ENCODE results near the gene RNF213.
"Not testable (repeated sequence)": the region's sequence is repeated elsewhere in the genome, so short reads cannot be mapped to it uniquely, and the experiment has no call there.

Gene RNF213

DNA sequence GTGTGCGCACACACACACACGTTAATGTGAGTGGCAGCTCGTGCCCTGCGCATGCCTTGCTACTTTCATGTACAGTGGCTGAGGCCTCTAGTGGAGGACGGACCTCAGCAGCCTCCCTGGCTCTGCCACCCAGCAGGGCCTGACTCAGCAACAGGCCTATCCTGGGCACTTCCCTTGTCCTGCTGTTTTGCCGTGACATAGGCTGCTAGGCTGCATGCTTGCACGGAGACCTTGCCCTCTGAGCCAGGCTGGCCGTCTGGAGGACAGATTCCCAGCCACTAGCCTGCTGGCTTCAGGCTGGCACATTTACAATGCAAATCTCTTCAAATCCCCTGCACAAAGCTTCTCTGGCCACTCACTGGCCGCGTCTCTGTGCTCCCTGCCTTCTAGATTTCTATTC is 9.5 kb downstream of the RNF213 start:
- DNase-seq (ENCODE audit: low read depth in 2 of 2), result no peak

DNA sequence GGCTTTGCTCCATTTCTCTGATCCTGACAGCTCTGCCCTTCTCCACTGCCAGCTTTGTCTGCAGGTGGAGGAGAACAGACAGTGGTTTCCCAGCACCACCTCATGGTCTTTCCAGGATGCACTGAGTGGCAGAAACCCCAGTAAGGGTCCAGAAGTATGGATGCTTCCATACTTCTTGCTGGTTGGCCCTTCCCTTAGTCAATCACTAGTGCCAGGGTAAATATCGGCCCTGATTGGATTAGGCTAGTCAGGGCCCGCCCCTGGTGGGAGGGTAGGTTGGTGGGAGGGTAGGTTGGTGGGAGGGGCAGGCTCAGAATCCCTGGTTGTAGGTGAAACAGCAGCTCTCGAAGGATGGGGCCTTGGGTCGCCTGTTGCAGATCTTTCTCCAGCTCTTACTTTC is 10.2 kb downstream of the RNF213 start:
- no peak for DNase-seq (ENCODE audit: low read depth in 2 of 2)

DNA sequence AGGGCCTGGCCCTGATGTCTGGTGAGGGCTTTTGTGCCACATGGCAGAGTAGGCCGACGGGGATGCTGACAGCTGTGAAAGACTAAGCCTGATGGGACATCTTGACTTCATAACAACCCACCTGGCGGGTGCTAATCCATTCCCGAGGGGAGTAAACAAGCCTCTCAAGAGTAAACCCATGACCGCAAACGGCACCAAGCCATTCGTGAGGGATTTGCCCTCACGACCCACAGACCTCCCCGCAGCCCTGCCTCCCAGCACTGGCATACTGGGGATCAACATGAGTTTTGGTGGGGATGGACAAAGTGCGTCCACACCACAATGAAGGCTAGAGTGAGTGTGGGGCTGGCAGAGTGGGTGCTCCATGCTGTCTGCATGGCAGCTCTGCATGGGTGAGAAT is 11.7 kb downstream of the RNF213 start:
- no peak for DNase-seq (ENCODE audit: low read depth in 2 of 2)

DNA sequence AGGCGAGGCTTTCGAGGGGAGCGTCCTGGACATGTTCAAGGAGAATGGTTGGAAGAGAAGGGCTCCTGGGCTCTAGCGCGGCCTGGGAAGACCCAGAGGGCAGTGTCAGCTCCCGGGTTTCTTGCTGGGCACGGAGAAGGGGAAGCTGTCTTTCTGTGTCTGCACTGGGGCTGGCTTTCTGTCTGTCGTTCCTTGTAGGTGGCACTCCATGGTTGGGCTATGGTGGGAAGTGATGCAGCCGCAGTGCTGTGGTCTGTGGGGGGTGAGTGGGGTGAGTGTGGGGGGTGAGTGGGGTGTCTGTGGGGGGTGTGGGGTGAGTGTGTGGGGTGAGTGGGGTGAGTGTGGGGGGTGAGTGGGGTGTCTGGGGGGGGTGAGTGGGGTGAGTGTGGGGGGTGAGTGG is 13.7 kb downstream of the RNF213 start:
- no peak for DNase-seq (ENCODE audit: low read depth in 2 of 2)

DNA sequence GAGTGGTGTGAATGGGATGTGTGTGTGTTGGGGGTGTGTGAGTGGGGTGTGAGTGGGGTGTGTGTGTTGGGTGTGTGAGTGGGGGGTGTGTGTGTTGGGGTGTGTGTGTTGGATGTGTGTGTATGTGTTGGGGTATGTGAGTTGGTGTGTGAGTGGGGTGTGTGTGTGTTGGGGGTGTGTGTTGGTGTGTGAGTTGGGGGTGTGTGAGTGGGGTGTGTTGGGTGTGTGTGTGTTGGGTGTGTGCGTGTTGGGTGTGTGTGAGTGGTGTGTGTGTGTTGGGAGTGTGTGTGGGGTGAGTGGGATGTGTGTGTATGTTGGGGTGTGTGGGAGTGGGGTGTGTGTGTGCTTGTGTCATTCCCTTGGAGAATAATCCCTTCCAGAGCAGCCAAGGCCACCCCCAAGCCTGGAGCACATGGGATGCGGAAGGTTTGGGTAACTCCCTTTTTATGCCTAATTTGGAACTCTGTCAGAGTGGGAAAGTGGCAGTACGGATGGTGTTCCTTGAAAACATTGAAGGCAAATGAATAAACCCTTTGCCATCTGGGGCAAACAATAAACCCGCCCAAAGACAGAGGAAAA is 14.3 kb downstream of the RNF213 start:
- no peak for DNase-seq (ENCODE audit: low read depth in 2 of 2)

DNA sequence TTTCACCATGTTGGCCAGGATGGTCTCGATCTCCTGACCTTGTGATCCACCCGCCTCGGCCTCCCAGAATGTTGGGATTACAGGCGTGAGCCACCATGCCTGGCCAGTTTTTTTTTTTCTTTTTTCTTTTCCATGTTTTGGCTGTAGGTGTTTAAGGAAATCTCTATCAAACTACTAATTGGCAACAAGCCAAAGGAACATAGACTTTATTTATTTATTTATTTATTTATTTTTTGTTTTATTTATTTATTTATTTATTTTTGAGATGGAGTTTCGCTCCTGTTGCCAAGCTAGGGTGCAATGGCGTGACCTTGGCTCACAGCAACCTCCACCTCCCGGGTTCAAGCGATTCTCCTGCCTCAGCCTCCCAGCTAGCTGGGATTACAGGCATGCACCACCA is 15.2 kb downstream of the RNF213 start:
- DNase-seq (ENCODE audit: low read depth in 2 of 2), result not testable (repeated sequence)

DNA sequence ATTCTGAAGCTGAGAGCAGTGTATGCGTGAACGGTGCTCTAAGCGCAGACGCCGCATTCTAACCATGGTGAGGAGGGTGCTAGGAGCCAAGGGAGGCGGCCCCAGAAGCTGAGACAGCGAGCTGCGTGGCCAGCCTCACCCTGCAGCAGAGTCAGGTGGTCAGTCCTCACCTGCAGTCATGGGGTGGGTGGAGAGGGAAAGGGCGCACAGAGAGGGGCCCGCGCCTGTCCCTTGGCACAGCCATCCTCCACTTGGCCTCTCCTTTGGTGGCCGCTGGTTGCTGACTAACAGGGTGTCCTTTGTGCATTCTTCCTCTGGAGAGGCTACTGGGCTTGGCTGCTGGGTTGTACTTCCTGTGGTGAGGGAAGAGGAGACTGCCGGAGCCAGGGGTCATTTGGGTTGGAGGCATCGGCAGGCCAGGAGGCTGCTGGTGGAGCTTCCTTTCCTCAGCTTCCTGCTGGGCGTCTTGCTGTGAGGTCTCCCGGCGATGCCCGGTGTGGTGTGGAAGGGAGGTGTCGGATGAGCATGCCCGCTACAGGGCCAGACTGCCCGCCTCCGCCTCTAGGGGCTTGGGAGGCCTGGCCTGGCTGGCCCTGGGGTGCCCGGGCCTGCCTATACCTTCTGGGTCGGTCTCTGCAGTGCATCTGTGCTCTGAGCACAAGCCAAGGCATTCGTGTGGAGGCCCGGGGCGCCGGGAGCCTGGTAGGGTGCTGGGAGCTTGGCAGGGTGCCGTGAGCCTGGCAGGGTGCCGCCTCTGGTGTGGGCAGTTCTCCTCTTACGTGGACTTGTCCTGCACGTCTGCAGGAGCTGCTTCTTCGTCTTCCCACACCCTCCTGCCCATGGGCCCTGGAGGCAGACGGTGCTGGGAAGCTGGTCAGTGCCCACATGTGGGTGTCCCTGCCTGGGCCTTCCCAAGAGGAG is 17.4 kb downstream of the RNF213 start:
- DNase-seq (ENCODE audit: low read depth in 2 of 2), result no peak

DNA sequence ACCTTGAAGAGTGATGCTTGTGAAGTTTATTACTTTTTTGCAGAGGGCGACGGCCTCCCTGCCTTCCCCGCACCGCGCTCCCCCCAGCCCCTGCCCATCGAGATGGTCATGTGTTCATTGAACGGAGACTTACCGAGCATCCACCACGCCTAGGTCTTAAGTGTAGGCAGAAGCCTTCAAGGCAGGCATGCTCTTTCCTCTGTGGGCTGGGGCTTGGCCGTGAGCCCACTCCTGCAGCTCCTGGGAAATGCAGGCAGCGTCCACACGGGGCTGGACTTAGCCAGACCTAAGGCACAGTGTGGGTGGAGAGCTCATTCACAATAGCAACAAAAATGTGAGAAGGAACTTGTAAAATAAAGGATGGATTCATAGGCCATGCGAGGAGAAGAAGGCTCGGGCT is 19.2 kb downstream of the RNF213 start:
- no peak for DNase-seq (ENCODE audit: low read depth in 2 of 2)

DNA sequence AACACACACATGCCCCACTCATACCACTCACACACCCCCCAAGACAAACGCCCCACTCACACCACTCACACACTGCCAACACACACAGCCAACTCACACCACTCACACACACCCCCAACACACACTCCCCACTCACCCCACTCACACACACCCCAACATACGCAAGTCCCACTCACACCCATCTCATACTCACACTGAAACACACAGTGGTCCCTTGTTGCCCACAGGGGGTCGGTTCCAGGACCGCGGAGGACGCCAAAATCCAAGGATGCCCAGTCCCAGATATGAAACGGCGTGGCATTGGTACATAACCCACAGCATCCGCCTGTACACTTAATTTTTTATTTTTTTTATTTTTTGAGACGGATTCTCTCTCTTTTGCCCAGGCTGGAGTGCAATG is 20.9 kb downstream of the RNF213 start:
- DNase-seq (ENCODE audit: low read depth in 2 of 2), result no peak

DNA sequence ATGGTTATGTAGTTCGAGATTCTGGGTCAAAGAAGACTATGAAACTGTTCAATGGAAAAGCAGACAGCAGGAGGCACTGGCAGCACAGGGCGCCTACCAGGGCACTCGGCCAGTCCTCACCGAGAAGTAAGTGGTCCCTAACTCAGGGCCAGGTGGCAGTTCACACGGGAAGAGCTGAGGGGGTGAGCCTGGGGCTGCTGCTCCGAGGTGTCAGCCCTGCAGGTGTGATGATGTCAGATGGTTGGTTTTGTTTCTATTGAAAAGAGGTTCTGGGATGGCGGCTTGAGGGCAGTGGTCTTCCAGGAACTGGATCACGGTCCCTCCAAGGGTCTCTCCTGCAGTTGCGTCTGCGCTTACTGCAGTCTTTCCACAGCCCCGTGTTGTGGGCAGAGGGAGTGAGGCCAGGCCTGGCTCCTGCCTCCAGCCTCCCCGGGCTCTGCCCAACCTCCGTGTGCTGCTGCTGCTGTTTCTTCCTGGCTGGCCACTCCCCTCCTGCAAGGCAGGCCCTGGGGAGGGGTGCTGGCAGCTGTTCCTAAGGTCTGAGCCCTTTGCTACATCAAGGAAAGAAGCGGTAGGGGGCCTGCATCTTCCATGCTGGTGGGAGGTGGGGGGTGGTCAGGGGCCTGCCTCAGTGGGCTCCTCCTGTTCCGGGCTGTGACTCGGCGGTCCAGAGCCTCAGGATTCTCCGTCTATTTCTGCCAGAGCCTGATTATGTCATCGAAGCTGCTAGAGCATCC is 22.6 kb downstream of the RNF213 start:
- DNase-seq (ENCODE audit: low read depth in 2 of 2), result no peak

DNA sequence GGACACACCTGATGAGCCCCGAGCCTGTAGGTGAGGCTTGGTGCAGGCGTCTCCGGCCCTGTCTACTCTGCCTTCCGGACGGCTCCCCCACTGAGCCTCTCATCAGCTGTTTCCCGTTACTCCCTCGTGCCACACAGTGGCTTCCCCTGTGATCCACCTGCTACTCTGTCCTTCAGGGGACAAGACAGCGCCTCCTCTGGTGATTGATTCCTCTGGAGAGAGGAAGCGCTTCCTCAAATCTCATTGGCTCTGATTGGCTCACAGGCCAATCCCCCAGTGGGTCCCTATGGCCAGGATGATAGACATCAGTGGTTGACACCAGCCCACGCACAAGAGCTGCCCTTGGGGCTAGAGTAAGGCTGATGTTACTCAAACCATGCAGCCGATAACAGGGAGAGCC is 24.0 kb downstream of the RNF213 start:
- no peak for DNase-seq (ENCODE audit: low read depth in 2 of 2)

DNA sequence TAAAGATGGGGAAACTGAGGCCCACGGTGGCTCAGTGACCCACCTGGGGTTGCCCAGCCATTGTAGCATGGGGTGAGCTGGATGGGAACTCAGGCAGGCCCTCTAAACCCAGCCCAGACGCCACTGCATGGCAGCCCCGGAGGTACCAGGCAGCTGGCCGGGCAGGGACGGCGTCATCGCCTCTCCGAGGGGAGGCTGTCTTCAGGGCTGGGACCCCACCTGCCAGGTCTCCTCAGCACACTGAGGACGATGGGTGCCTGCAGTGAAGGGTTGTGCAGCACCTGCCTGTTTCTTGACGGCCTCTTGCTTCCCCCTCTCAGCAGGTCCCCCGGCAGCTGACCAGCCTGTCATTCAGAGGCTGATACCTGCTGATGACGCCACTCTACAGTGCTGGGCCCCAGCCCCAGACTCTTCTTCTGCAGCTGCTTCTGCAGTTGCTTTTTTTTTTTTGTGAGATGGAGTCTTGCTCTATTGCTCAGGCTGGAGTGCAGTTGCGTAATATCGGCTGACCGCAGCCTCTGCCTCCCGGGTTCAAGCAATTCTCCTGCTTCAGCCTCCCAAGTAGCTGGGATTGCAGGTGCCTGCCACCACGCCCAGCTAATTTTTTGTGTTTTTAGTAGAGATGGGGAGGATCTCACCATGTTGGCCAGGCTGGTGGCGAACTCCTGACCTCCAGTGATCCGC is 24.7 kb downstream of the RNF213 start:
- no peak for DNase-seq (ENCODE audit: low read depth in 2 of 2)

DNA sequence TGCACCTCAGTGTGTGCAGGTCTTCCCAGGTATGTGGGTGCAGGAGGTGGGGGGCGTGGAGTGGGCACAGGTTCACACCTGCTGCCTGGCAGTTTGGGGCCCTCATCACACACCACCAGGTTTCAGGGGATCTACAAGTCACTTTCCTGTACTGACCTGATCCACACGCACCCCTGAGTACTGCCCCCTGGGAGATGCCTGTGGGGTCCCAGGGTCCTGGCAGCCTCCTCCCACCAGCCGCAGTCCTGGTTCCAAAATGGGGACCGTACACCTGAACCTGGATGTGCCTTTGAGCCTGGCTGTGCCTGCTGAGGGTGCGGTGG is 25.9 kb downstream of the RNF213 start:
- DNase-seq (ENCODE audit: low read depth in 2 of 2), result no peak

DNA sequence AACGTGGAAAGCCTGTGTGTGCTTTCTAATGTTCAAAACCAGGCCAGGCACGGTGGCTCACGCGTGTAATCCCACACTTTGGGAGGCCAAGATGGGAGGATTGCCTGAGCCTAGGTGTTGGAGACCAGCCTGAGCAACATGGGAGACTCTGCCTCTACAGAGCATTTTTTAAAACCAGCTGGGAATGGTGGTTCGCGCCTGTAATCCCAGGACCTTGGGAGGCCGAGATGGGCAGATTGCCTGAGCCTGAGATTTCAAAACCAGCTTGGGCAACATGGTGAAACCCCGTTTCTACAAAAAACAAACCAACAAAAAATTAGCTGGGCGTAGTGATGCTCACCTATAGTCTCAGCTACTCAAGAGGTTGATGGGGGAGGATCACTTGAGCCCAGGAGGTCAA is 26.4 kb downstream of the RNF213 start:
- no peak for DNase-seq (ENCODE audit: low read depth in 2 of 2)

DNA sequence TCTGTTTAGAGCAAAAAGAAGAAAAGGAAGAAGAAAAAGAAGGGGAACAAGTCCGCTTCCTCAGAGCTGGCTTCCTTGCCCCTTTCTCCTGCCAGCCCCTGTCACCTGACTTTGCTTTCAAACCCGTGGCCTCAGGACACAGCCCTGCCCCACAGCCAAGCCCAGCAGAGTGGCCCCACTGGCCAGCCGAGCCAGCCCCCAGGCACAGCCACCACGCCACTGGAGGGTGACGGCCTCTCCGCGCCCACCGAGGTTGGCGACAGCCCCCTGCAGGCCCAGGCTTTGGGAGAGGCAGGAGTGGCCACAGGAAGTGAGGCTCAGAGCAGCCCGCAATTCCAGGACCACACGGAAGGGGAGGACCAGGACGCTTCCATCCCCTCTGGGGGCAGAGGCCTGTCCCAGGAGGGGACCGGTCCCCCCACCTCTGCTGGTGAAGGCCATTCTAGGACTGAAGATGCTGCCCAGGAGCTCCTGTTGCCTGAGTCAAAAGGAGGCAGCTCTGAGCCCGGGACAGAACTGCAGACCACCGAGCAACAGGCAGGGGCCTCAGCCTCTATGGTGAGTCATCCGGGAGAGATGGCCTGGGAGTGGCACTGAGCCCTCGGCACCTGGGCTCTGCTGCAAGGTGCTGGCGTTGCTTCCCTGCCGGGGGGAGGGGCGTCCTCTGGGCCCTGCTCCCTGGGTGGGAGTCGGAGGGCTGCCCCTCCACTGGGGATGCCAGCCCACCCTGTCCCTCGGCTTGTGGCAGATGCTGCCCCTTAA is 27.3 kb downstream of the RNF213 start:
- DNase-seq (ENCODE audit: low read depth in 2 of 2), result no peak

DNA sequence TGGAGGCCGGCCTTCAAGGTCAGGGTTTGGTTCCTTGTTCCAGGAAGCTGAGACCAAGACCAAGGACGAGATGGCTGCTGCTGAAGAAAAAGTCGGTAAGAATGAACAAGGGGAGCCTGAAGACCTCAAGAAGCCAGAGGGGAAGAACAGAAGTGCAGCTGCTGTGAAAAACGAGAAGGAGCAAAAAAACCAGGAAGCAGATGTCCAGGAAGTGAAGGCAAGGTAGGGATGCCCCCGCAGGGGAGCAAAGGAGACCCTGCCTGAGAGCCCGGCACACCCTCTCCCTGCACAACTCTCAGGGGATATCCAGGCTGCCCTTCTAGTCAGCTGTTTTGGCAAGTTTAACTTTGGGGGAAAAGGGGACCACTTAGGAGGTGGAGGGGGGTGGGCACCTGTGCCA is 29.0 kb downstream of the RNF213 start:
- DNase-seq (ENCODE audit: low read depth in 2 of 2), result no peak

DNA sequence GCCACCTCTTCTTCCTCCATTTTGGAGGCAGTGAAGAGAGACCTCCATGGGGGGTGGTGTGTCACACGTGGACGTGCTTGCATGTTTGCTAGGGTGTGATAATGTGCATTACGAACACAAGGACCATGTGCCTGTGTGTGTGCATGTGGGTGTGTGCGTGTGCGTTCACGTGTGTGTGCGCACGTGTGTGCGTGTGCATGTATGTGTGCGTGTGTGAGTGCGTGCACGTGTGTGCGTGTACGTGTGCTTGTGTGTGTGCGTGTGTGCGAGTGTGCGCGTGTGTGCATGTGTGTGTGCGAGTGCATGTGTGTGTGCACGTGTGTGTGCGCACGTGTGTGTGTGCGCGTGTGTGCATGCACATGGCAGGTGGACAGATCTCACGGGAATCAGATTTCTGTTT is 29.5 kb downstream of the RNF213 start:
- no peak for DNase-seq (ENCODE audit: low read depth in 2 of 2)

DNA sequence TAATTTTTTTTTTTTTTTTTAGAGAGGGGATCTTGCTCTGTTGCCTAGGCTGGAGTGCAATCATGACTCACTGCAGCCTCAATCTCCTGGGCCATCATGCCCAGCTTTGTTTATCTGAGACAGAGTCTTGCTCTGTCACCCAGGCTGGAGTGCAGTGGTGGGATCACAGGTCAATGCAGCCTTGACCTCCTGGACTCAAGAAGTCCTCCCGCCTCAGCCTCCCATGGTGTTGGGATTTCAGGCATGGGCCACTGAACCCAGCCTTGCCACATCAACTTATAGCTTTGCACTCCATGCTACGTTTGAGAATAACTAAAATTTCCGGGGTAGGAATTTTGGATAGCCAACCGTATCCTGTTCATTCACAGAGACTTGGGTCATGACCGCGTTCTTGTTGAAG is 30.6 kb downstream of the RNF213 start:
- DNase-seq (ENCODE audit: low read depth in 2 of 2), result no peak

DNA sequence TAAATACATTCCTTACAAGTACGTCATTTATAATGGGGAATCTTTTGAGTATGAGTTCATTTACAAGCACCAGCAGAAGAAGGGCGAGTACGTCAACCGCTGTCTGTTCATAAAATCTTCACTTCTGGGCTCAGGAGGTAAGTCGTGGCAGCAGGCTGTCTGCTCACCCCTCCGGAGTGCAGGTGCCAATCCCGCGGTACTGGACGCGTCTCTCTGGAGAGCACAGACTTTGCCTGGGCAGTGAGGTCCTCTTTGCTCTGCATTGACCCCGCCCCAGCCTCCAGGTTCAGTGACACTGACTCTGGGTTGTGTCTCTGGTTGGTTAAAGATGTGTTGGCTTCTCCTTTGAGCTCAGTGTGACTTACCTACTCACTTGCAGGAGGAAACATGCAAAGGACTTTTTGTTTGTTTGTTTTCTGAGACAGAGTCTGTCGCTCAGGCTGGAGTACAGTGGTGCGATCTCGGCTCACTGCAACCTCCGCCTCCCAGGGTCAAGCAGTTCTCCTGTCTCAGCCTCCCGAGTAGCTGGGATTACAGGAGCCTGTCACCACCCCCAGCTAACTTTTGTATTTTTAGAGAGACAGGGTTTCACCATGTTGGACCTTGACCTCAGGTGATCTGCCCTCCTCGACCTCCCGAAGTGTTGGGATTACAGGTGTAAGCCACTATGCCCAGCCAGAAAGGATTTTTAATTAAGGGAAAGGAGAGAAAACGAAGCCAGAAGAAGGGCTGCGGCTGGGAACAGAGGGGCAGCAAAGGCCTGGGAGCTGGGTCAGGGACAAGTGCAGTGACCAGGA is 31.2 kb downstream of the RNF213 start:
- no peak for DNase-seq (ENCODE audit: low read depth in 2 of 2)

DNA sequence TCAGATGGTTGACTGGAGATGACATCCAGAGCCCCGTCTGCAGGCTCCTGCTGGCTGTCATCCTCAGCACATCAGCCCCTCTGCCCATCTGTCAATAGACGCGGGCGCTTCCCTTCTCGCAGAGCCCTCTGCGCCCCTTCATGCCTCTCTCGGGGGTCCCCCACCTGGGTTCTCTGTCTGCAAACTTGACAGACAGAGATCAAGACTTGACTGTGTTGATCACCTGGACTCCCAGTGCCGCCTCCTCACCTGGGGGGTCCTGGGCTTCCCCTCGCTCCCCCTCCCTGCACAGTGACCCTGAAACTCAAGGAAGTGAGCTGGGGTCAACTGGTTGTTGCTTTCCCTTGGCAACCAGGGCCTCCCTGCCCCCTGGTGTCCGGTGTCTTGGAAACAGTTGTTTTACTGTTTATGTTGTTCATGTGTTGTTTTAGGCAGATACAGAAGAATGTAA is 31.9 kb downstream of the RNF213 start:
- DNase-seq (ENCODE audit: low read depth in 2 of 2), result no peak

DNA sequence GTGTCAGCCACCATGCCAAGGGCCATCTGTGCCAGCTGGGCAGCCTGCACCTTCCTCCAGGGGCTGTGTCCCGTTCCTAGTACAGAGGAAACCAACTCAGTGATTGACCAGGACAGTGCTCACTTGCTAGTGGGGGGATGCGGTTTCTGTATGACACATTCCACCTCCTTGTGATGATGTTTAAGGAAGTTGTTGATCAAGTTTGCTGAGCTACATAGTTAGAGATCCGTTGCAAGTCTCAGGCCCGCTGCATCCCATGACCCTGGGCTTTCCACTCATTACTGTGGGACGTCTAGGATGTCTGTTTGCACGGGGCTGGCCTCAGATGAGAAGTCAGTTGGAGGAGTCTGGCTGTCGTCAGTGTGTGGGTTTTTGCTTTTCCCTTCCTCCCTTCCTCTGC is 33.6 kb downstream of the RNF213 start:
- no peak for DNase-seq (ENCODE audit: low read depth in 2 of 2)
